Common myeloid progenitor, CD34-positive (primary cell): Measurements from ENCODE around the gene SSH2.
"Not testable (repeated sequence)": the region's sequence is repeated elsewhere in the genome, so short reads cannot be mapped to it uniquely, and the experiment has no call there.

Experiments
- CTCF ChIA-PET: fragments of 350-600 bp; sonication (Branson Sonifier 250); formaldehyde crosslinking; loops from one replicate; lab custom pipeline; 2021; ENCODE audit warnings: antibody characterized with exemption; lab: Charles Lee
- POLR2A ChIA-PET: fragments of 350-600 bp; sonication (Branson Sonifier 250); formaldehyde crosslinking; loops from one replicate; lab custom pipeline; 2021; ENCODE audit warnings: antibody characterized with exemption; lab: Charles Lee
- DNase-seq, 3 donors: peaks; one replicate each; pipeline versions ENCODE4 v3.0.0 to v3.0.0-alpha.2; 2013
- H3K27ac ChIP-seq, 2 experiments: 1 replicate in 1 of 2; 2 replicates in 1 of 2; pipeline ENCODE4 v1.7.0; 2013; ENCODE audit warnings: inconsistent platforms in 2 of 2, low read length in 2 of 2, mild to moderate bottlenecking in 2 of 2, low read depth in 1 of 2, moderate library complexity in 1 of 2; ENCODE audit not compliant: severe bottlenecking in 2 of 2, insufficient read depth in 1 of 2, poor library complexity in 1 of 2
- H3K27me3 ChIP-seq, 5 experiments: replicated peaks in 2 of 5; 1 replicate in 3 of 5; 2 replicates in 2 of 5; pipeline versions ENCODE4 v1.6.1 to v1.7.0; 2013; ENCODE audit warnings: low read length in 4 of 5, mild to moderate bottlenecking in 2 of 5, moderate library complexity in 2 of 5, inconsistent platforms in 1 of 5; ENCODE audit not compliant: insufficient read depth in 5 of 5, control insufficient read depth in 4 of 5
- H3K36me3 ChIP-seq, 4 experiments: 1 replicate in 2 of 4; 2 replicates in 2 of 4; pipeline versions ENCODE4 v1.6.1 to v1.7.0; 2013; ENCODE audit warnings: low read length in 3 of 4, control low read depth in 1 of 4, mild to moderate bottlenecking in 1 of 4; ENCODE audit not compliant: control insufficient read depth in 4 of 4, insufficient read depth in 4 of 4
- H3K4me1 ChIP-seq, 4 experiments: 1 replicate in 3 of 4; 2 replicates in 1 of 4; pipeline versions ENCODE4 v1.6.1 to v1.7.1; 2013; ENCODE audit warnings: low read length in 3 of 4, mild to moderate bottlenecking in 3 of 4, control low read depth in 1 of 4, inconsistent platforms in 1 of 4, moderate library complexity in 1 of 4; ENCODE audit not compliant: control insufficient read depth in 4 of 4, insufficient read depth in 4 of 4; ENCODE audit errors: control extremely low read depth in 1 of 4
- H3K4me3 ChIP-seq, 7 experiments: 1 replicate in 4 of 7; 2 replicates in 3 of 7; pipeline versions ENCODE4 v1.5.1 to v1.7.0; 2013; ENCODE audit warnings: mild to moderate bottlenecking in 7 of 7, low read length in 6 of 7, moderate library complexity in 6 of 7, inconsistent platforms in 2 of 7, low read depth in 2 of 7, control low read depth in 1 of 7; ENCODE audit not compliant: insufficient read depth in 4 of 7, control insufficient read depth in 1 of 7; ENCODE audit errors: extremely low read depth in 1 of 7
- H3K9me3 ChIP-seq, 5 experiments: 1 replicate in 4 of 5; 2 replicates in 1 of 5; pipeline versions ENCODE4 v1.6.1 to v1.7.1; 2013; ENCODE audit warnings: low read length in 4 of 5, mild to moderate bottlenecking in 2 of 5, inconsistent platforms in 1 of 5, low read depth in 1 of 5, moderate library complexity in 1 of 5; ENCODE audit not compliant: control insufficient read depth in 4 of 5, insufficient read depth in 2 of 5; ENCODE audit errors: control extremely low read depth in 1 of 5
- WGBS: methylation state at CpG from one replicate; pipeline ENCODE4 v1.1.5; 2013; ENCODE audit not compliant: insufficient coverage; 5-methylcytosine and 5-hydroxymethylcytosine counted together

The SSH2 gene

DNA sequence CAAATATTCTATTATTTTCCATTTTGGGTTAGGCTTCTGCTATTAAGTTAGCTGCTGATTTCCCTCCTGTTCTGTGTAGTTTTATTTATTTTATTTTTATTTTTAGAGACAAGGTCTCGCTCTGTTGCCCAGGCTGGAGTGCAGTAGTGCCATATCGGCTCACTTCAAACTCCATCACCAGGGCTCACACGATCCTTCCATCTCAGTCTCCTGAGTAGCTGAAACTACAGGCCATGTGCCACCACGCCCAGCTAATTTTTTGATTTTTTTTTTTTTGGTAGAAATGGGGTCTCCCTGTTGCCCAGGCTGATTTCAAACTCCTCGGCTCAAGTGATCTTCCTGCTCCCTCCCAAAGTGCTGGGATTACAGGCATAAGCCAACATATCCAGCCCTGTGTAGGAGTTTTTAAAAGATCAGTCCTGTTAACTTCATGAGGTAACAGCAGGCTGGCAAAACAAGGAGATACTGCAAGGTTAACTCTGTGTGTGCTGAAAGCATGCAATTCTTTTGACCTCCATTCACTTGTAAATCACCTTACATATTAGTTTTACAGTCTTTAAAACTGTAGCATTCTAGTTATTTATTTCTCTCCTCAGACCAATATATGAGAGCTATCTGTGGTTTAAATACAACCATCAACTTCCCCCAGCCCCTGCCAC is 63.2 kb downstream of the SSH2 start:
- Histone ChIP-seq H3K9me3 (no peaks in the 10 kb centered on the region), H3K4me3 (no peak overlapping the region), H3K27ac (no peak overlapping the region), H3K4me1 (peaks cover 0 to 1% (median 0%) of the 10 kb centered on the region in 4 experiments), H3K36me3 (no peaks in the 10 kb centered on the region), H3K27me3 (no peaks in the 10 kb centered on the region)
- 100% methylated on average over 4 of the region's 5 CpGs for WGBS
- ChIA-PET CTCF (interaction anchor here (0.9 to 1.4 kb wide), 7 partner anchors 18 to 66 kb away, joined by 3 to 6 read pairs (median 3); no protein-coding TSS in a partner anchor), POLR2A (no interaction called here)
- DNase-seq, result no peak

DNA sequence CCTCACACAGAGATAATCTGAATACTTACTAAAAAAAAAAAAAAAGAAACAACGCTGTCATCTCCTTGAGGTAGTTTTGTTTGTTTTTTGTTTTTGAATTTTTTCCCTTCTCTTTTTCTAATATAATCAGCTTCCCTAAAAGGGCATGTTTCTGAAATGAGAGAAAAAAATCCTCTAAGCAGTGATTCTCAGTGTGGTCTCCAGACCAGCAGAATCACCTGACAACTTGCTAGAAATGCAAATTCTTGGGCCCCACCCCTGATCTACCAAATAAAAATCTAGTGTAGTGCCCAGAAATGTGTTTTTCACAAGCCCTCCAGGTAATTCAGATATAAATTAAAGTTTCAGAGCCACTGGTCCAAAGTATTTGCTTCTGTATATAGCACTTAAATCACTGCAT is 65.4 kb downstream of the SSH2 start:
- no peaks in the 10 kb centered on the region for H3K4me1 ChIP-seq
- no peaks in the 10 kb centered on the region for H3K27me3 ChIP-seq
- H3K36me3 ChIP-seq, result no peaks in the 10 kb centered on the region
- no peak for DNase-seq
- no peak overlapping the region for H3K4me3 ChIP-seq
- no peaks in the 10 kb centered on the region for H3K9me3 ChIP-seq
- POLR2A ChIA-PET, result interaction anchor here (0.7 kb wide), 1 partner anchor 10 kb away, joined by 3 read pairs; no protein-coding TSS in a partner anchor
- H3K27ac ChIP-seq, result no peak overlapping the region
- WGBS, result no CpG with 5 or more reads among the region's 1 CpG
- CTCF ChIA-PET, result no interaction called here

DNA sequence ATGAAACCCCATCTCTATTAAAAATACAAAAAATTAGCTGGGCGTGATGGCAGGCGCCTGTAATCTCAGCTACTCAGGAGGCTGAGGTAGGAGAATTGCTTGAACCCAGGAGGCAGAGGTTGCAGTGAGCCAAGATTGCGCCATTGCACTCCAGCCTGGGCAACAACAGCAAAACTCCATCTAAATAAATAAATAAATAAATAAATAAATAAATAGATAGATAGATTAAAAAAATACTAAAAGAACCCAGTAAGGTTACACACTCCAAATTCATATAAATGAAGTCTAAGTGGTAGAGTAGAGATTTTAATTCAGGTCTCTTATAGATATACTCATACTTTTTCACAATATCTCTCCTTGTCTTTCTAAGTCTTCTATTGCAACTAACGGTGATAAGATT is 65.9 kb downstream of the SSH2 start:
- no CpG with 5 or more reads among the region's 4 CpGs for WGBS
- H3K4me3 ChIP-seq, H3K27me3 ChIP-seq, H3K36me3 ChIP-seq, POLR2A ChIA-PET, CTCF ChIA-PET, H3K4me1 ChIP-seq, H3K27ac ChIP-seq, H3K9me3 ChIP-seq, DNase-seq: not testable (repeated sequence)

DNA sequence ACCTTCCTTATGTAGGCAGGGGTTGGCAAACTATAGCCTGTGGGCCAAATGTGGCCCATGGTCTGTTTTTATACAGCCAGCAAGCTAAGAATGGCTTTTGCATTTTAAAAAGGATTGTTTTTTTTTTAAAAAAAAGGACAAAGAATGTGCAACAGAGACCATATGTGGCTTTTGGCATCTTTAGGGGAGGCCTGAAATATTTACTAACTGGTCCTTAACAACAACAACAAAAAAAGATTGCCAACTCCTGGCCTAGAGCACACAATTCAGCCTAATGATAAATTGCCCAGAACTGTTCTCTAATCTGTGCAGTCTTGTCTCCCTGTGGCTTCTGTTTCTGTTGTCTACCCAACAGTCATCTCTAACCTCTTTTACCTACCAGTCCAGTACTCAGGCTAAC is 67.1 kb downstream of the SSH2 start:
- Histone ChIP-seq H3K9me3 (peaks cover 0 to 4% (median 0%) of the 10 kb centered on the region in 5 experiments), H3K4me1 (no peaks in the 10 kb centered on the region), H3K4me3 (no peak overlapping the region), H3K27ac (no peak overlapping the region), H3K36me3 (no peaks in the 10 kb centered on the region), H3K27me3 (no peaks in the 10 kb centered on the region)
- ChIA-PET CTCF (no interaction called here), POLR2A (interaction anchor here (0.6 kb wide), 1 partner anchor 176 kb away, joined by 3 read pairs; no protein-coding TSS in a partner anchor)
- DNase-seq, result no peak

DNA sequence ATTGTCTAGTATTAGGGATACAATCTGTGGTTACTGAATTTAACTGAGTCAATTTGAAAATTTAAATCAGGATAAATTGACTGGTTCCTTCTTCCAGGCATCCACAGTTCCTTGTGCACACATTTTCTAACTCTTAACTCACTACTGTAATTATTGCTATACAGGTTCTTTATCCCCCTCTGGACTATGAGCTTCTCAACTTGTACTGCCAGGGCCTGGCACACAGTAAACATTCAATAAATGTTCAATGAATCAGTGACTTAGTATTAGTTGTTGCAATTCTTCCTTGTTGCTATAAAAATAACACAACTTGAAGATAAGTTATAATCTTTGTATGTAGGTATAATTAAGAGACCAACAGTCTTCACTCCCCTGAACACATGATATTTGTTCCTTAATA is 67.9 kb downstream of the SSH2 start:
- peaks cover 0 to 4% (median 0%) of the 10 kb centered on the region in 5 experiments for H3K9me3 ChIP-seq
- H3K27me3 ChIP-seq, result no peaks in the 10 kb centered on the region
- H3K4me3 ChIP-seq, result no peak overlapping the region
- H3K4me1 ChIP-seq, result no peaks in the 10 kb centered on the region
- H3K36me3 ChIP-seq, result no peaks in the 10 kb centered on the region
- DNase-seq, result no peak
- ChIA-PET POLR2A (no interaction called here), CTCF (interaction anchor here (0.7 to 1.3 kb wide), 3 partner anchors 41 to 70 kb away, joined by 3 to 4 read pairs (median 3); no protein-coding TSS in a partner anchor)
- no peak overlapping the region for H3K27ac ChIP-seq

DNA sequence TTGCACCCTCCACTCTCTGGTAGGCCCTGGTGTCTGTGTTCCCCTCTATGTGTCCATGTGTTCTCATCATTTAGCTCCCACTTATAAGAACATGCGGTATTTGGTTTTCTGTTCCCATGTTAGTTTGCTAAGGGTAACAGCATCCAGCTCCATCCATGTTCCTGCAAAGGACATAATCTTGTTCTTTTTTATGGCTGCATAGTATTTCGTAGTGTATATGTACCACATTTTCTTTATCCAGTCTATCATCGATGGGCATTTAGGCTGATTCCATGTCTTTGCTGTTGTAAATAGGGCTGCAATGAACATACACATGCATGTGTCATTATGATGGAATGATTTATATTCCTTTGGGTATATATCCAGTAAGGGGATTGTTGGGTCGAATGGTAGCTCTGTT is 70.6 kb downstream of the SSH2 start:
- H3K4me3 ChIP-seq, H3K36me3 ChIP-seq, H3K27me3 ChIP-seq, DNase-seq, H3K27ac ChIP-seq, H3K9me3 ChIP-seq, CTCF ChIA-PET, H3K4me1 ChIP-seq: not testable (repeated sequence)
- 93% methylated on average over 3 of the region's 4 CpGs for WGBS
- POLR2A ChIA-PET, result interaction anchor here (0.6 kb wide), 1 partner anchor 529 kb away, joined by 5 read pairs; no protein-coding TSS in a partner anchor

DNA sequence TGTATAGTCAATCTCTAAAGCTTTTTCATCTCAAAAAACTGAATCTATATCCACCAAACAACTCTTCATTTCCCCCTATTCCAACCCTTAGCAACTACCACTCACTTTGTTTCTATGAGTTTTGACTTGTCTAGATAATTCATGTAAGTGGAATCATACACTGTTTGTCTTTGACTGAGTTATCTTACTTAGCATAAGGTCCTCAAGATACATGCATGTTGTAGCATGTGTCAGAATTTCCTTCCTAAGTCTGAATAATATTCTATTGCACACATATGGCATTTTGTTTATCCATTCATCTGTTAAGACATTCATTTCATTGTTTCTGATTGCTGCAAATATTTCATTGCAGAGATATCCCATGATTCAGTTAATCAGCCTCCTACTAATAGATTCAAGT is 72.2 kb downstream of the SSH2 start:
- Histone ChIP-seq H3K4me3 (no peak overlapping the region), H3K4me1 (no peaks in the 10 kb centered on the region), H3K27ac (no peak overlapping the region), H3K27me3 (no peaks in the 10 kb centered on the region), H3K36me3 (no peaks in the 10 kb centered on the region), H3K9me3 (peaks cover 0 to 4% (median 0%) of the 10 kb centered on the region in 5 experiments)
- no peak for DNase-seq
- ChIA-PET CTCF (no interaction called here), POLR2A (no interaction called here)
